SK-N-SH treated with all-trans-retinoic acid at 6 μM for 48 hours (cell line): Measurements from ENCODE around the gene CPNE5.

Experiments
- SNAI2 ChIP-seq: fragments of 250-450 bp; sonication (Bioruptor Pico); IDR thresholded peaks from 2 replicates; pipeline ENCODE4 v1.5.0; 2020; ENCODE audit warnings: mild to moderate bottlenecking, moderate library complexity
- ZFP30 ChIP-seq: fragments of 450-650 bp; formaldehyde crosslinking; IDR thresholded peaks from 2 replicates; pipeline ENCODE4 v1.5.0; 2022; ENCODE audit warnings: mild to moderate bottlenecking, moderate library complexity
- ZNF70 ChIP-seq: fragments of 450-650 bp; formaldehyde crosslinking; IDR thresholded peaks from 2 replicates; pipeline ENCODE4 v1.5.0; 2020; ENCODE audit warnings: mild to moderate bottlenecking, moderate library complexity
- TF ChIP-seq, protein P1 (sequence below): fragments of 250-450 bp; sonication (Bioruptor Pico); IDR thresholded peaks from 2 replicates; pipeline ENCODE4 v1.8.0; 2021; ENCODE audit warnings: low read depth, mild to moderate bottlenecking, moderate library complexity, borderline replicate concordance
- TF ChIP-seq, protein P2 (sequence below): fragments of 250-450 bp; sonication (Bioruptor Pico); IDR thresholded peaks from 2 replicates; pipeline ENCODE4 v1.8.0; 2020; ENCODE audit warnings: mild to moderate bottlenecking, moderate library complexity, borderline replicate concordance
- TF ChIP-seq, protein P3 (sequence below): fragments of 250-450 bp; sonication (Bioruptor Pico); IDR thresholded peaks from 2 replicates; pipeline ENCODE4 v1.5.1; 2020; ENCODE audit warnings: low read depth, mild to moderate bottlenecking, moderate library complexity

- TF ChIP-seq, protein P1, sequence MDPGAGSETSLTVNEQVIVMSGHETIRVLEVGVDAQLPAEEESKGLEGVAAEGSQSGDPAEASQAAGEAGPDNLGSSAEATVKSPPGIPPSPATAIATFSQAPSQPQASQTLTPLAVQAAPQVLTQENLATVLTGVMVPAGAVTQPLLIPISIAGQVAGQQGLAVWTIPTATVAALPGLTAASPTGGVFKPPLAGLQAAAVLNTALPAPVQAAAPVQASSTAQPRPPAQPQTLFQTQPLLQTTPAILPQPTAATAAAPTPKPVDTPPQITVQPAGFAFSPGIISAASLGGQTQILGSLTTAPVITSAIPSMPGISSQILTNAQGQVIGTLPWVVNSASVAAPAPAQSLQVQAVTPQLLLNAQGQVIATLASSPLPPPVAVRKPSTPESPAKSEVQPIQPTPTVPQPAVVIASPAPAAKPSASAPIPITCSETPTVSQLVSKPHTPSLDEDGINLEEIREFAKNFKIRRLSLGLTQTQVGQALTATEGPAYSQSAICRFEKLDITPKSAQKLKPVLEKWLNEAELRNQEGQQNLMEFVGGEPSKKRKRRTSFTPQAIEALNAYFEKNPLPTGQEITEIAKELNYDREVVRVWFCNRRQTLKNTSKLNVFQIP = no peak
- TF ChIP-seq, protein P2, sequence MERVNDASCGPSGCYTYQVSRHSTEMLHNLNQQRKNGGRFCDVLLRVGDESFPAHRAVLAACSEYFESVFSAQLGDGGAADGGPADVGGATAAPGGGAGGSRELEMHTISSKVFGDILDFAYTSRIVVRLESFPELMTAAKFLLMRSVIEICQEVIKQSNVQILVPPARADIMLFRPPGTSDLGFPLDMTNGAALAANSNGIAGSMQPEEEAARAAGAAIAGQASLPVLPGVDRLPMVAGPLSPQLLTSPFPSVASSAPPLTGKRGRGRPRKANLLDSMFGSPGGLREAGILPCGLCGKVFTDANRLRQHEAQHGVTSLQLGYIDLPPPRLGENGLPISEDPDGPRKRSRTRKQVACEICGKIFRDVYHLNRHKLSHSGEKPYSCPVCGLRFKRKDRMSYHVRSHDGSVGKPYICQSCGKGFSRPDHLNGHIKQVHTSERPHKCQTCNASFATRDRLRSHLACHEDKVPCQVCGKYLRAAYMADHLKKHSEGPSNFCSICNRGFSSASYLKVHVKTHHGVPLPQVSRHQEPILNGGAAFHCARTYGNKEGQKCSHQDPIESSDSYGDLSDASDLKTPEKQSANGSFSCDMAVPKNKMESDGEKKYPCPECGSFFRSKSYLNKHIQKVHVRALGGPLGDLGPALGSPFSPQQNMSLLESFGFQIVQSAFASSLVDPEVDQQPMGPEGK (CRISPR knock-in tag) = no peak
- no peak for TF ChIP-seq ZFP30 (CRISPR knock-in tag)
- TF ChIP-seq SNAI2 (CRISPR knock-in tag) = no peak
- no peak for TF ChIP-seq ZNF70 (CRISPR knock-in tag)
- TF ChIP-seq, protein P3, sequence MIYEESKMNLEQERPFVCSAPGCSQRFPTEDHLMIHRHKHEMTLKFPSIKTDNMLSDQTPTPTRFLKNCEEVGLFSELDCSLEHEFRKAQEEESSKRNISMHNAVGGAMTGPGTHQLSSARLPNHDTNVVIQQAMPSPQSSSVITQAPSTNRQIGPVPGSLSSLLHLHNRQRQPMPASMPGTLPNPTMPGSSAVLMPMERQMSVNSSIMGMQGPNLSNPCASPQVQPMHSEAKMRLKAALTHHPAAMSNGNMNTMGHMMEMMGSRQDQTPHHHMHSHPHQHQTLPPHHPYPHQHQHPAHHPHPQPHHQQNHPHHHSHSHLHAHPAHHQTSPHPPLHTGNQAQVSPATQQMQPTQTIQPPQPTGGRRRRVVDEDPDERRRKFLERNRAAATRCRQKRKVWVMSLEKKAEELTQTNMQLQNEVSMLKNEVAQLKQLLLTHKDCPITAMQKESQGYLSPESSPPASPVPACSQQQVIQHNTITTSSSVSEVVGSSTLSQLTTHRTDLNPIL (CRISPR knock-in tag) = no peak
Observed at GRCh38 chr6:36838896-36839748, at the start of gene CPNE5.
